HG02571 (cell line): ENCODE results near the gene VRK3.
"Not testable (repeated sequence)": the region's sequence is repeated elsewhere in the genome, so short reads cannot be mapped to it uniquely, and the experiment has no call there.

Source experiments
- ATAC-seq: cut with Tn5 transposase; IDR thresholded peaks from one replicate; pipeline ENCODE4 v1.9.1; 2021; ENCODE audit warnings: mild to moderate bottlenecking, moderate library complexity; ENCODE audit not compliant: unreplicated experiment

Gene VRK3

DNA sequence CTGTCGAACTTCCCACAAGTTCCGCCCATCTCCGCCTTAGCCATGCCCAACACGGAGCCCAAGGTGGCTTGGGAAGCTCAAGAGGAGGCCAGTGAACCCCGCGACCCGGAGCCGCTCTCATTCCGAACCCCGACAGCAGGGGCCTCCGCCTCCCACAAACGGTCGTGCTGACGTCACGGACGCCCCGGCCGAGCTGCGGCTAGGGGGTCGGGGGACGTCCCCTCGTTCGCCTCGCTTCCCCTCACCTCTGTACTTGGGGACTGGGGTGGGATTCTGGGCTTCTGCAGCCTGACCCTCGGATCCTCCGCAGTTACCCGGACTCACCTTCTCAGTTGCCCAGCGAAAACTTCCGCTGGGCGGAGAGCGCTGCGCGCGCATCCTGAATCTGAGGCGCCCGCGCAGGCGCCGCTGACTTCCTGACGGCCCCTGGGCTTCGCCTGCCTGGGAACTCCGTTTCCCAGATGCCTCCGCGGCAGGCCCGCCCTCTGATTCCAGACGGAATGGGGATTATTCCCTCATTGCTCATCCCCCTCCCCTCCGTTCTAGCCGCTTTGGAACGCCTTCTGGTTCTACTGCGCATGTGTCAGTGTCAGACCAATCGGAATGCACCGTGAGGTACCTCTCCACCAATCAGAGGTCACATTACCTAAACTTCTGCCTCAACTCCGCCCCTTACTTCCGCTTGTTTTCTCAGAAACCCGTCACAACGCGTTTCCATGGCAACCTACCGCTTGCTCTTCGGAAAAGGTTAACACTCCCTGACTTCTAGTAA is at the start of gene VRK3:
Gene VRK3, minus strand, starts transcription at position 351 of the 772 bp plus-strand sequence. CDS start 9,210 bp downstream, outside the sequence.
- peak; percentile 85 for ATAC-seq

DNA sequence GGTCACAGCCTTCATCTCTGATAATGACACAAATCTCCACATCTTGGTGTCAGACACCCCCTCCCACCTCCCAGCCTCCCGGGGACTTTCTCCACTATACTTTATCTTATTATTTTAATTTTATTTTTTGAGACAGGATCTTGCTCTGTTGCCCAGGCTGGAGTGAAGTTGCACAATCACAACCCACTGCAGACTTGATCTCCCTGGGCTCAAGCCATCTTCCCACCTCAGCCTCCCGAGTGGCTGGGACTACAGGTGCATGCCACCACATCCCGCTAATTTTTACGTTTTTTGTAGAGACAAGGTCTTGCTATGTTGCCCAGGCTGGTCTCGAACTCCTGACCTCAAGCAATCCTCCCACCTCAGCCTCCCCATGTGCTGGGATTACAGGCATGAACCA is 43.2 kb upstream of the VRK3 start:
- not testable (repeated sequence) for ATAC-seq

GRCh38 chr19:50067575-50067974 is 42.4 kb upstream of the VRK3 start:
- no peak for ATAC-seq

- no peak for ATAC-seq
Observed at GRCh38 chr19:50065938-50066337, 40.8 kb upstream of the VRK3 start.

DNA sequence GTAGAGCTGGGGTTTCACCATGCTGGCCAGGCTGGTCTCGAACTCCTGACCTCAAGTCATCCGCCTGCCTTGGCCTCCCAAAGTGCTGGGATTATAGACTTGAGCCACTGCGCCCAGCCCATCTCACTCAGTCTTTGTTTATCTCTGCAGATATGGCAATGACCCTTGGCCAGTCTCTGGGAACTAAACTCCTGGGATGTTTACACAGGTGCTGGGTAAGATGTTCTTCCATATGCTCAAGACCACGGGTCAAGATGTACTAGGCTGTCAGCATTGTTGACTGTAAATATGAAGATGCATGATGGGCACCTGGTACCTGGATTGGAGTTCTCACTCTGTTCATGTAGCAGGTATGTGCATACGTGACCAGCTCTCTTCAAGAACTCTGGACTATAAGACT is 36.5 kb upstream of the VRK3 start:
- no peak for ATAC-seq

- ATAC-seq = no peak
Observed at GRCh38 chr19:50060107-50060506, 34.9 kb upstream of the VRK3 start.

DNA sequence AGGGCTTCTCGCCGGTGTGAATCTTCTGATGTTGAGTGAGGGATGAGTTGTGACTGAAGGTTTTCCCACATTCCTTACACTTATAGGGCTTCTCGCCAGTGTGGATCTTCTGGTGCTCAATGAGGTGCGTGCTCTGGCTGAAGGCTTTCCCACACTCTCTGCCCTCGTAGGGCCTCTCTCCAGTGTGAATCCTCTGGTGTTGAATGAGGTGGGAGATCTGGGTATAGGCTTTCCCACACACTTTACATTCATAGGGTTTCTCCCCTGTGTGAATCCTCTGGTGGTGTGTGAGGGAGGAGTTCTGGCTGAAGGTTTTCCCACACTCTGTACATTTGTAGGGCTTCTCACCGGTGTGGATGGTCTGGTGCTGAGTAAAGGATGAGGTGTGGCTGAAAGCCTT is 33.9 kb upstream of the VRK3 start:
- ATAC-seq = no peak

DNA sequence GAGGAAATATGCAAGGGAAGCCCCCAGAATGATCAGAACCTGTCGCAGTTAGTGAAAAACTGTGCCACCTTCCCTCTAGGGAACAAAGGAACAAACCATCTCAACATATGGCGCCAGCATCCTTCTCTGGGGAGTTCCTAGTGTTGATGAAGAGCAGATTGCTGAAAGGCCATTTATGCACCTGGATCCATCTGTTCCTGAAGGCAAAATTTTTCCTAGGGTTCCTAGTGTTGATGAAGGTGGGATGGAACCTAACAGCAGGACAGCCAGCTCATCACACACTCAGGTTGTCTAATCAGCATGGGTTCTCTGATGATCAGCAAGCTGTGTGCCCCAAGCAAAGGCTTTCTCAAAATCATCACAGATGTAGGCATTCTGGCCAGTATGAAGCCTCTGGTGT is 33.3 kb upstream of the VRK3 start:
- ATAC-seq = no peak

DNA sequence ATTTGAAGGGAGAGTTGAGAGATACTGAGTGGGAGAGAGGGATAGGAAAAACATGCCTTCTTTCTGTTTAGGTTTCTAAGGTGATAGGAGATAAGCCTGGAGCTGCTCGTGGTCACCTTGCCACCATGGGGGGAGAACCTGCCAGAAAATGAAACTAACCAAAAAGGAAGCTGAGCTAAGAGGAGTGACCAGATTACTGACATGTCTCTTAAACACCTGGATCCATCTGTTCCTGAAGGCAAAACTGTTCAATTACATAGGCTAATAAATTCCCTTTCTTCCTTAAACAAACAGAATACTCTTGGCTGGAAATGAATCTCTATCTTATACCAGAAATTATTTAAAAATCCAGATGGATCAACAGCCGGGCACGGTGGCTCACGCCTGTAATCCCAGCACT is 27.9 kb upstream of the VRK3 start:
- no peak for ATAC-seq

DNA sequence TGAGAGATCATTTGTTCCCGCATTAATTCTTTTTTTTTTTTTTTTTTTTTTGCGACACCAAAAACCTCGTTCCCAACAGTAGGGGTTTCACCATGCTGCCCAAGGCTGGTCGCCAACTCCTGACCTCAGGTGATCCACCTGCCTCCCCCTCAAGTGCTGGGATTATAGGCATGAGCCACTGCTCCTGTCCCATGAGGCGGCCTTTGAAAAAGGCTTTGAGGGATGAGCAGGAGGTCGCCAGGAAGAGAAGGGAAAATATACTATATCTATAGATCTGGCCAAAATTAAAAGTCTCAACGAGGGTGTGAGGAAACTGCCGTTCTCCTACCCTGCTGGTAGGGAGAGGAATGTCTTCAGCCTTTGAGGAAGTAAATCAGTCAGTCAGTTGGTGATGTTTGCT is 26.8 kb upstream of the VRK3 start:
- no peak for ATAC-seq

- not testable (repeated sequence) for ATAC-seq
Observed at GRCh38 chr19:50051228-50051895, 26.2 kb upstream of the VRK3 start.

GRCh38 chr19:50050406-50051227 is 25.4 kb upstream of the VRK3 start:
- ATAC-seq = no peak

DNA sequence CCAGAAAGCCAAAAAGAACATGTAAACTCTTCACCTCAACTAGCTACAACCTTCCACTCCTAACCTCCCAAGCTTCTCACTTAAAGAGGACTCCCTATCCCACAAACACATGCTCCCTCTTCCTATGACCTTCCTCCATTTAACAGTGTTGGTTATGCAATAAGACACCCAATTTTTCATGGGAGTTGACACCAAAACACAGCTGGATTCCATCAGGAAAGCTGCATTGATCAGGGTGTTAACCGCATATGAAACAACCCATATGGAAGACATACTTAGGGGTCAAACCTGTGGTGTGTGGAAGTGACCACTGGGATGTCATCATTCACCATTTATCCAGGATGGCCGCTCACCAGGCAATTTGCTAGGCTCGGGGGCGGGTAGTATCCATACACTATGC is 22.5 kb upstream of the VRK3 start:
- no peak for ATAC-seq

DNA sequence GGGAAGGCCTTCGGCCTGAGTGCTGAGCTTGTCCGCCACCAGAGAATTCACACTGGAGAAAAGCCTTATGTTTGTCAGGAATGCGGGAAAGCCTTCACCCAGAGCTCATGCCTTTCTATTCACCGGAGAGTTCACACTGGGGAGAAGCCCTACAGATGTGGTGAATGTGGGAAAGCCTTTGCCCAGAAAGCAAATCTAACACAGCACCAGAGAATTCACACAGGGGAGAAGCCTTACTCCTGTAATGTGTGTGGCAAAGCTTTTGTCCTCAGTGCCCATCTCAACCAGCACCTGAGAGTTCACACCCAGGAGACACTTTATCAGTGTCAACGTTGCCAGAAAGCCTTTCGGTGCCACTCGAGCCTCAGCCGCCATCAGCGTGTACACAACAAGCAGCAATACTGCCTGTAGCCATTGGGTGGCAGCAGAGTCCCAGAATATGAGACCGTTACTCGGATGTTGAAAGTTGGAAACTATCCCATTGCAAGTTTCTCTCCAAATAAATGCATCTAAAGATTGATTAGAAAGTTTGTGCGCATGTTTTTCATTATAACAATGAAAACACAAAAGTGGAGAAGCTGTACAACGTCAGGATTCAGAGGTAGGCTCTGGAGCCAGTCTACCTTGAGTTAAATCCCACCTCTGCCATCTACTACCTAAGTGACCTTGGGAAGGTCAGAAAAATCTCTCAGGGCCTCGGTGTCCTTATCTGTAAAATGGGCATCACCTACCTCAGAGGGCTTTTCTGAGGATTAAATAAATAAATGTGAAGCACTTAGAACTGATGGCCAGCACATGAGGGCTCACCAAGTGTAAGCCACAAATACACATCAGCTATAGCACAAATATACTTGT is 21.7 kb upstream of the VRK3 start:
- no peak for ATAC-seq

DNA sequence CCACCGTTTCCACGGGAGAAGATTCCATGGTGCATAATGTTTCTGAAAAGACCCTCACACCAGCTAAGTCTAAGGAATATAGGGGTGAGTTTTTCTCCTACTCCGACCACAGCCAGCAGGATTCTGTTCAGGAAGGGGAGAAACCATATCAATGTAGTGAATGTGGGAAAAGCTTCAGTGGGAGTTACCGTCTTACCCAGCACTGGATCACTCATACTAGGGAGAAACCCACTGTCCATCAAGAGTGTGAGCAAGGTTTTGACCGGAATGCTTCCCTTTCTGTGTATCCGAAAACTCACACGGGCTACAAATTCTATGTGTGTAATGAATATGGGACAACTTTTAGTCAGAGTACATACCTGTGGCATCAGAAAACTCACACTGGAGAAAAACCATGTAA is 19.8 kb upstream of the VRK3 start:
- no peak for ATAC-seq

- no peak for ATAC-seq
Observed at GRCh38 chr19:50043967-50044366, 18.8 kb upstream of the VRK3 start.

- ATAC-seq = no peak
Observed at GRCh38 chr19:50042363-50043024, 17.3 kb upstream of the VRK3 start.

DNA sequence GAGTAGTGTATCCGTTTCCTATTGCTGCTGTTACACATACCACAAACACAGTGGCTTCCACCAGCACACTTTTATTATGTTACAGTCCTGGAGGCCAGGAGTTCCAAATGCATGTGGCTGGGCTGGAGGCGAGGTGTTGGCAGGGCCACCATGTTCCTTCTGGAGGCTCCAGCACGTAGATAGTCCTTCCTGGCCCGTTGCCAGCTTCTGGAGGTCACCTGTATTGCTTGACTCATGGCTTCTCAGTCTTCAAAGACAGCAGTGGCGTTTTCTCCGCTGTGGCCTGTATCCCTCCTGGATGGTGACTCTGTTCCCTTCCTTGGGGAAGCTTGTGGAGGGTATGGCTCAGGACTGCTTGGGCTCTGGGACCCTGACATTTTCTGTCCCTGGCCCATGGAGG is 15.8 kb upstream of the VRK3 start:
- no peak for ATAC-seq

DNA sequence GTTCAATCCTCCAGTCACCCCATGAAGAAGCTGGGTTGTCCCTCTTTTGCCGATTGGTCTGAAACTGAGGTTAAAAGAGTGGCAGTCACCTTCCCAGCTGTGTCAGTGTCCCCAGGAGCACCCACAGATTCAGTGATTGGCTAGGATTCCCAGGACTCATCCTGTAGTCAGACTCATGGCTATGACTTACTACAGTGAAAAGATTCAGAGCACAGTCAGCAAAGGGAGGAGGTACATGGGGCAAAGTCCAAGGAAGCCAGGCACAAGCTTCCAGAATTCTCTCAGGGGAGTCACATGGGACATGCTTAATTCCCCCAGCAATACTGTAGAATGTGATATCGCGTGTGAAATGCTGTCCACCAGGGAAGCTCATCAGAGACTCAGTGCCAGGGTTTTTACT is 14.8 kb upstream of the VRK3 start:
- no peak for ATAC-seq

DNA sequence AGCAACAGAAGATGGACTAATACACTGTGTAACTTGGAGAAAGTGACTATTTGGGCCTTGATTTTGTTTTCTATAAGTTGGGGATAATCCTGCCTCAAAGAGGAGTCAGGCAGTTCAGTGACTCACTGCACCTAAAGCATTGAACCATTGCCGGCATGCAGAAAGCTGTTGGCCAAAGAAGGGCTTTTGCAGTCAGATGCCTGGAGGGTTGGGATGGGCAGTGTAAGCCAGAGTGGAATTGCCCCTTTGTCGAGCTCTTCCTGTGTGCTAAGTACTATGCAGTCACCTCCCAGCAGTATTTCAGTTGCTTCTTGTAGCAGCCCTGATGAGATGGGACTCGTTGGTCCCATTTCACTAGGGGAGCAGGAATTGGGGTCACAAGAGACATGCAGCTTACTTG is 11.7 kb upstream of the VRK3 start:
- no peak for ATAC-seq
